ENCODE results near the gene POLDIP2. TPM values are rescaled to one million over a fixed set of nuclear protein-coding genes. Genes with fewer than 3 reads are reported as not detected.

POLDIP2 gene
- total and polyA plus RNA-seq, 9 of the 15 experiments (the other 6 are each of a cell fraction or from before 2014, with no cell fraction given): 22.0 to 137 (median 104) TPM

GRCh38 chr17:28406473-28406814 lies 49.1 kb upstream of the POLDIP2 start:
- FAIRE-seq: peak; percentile 81
- no peaks in the 10 kb centered on the region for H4K20me1 ChIP-seq (replicated peaks; ENCODE audit: control insufficient read depth, insufficient read depth, low read length)
- H3K9me3 ChIP-seq (replicated peaks; ENCODE audit: control insufficient read depth, insufficient read depth, low read depth, low read length): no peaks in the 10 kb centered on the region
- WGBS (ENCODE audit: insufficient coverage, low coverage, missing lambda C conversion rate): 25% methylated on average over 9 of the region's 9 CpGs
- peaks cover 14% of the 10 kb centered on the region; the same call in 1 of the 3 replicates for H3K36me3 ChIP-seq (ENCODE audit: control insufficient read depth, insufficient read depth, low read length)
- peaks cover 0 to 3% of the 10 kb centered on the region in 2 experiments; a peak in 1 of 5 replicates for H3K27me3 ChIP-seq (ENCODE audit: control insufficient read depth in 2 of 2, insufficient read depth in 2 of 2, low read length in 2 of 2)
- CTCF ChIA-PET (ENCODE audit: low intra/inter-chr PET ratio): no interaction called here
- peak overlapping the region; percentile 77 for H3K4me2 ChIP-seq (ENCODE audit: insufficient read depth, low read length)
- H2AFZ ChIP-seq (ENCODE audit: low read depth, low read length): peak overlapping the region; percentile 97
- peak in 1 of 4 experiments; percentile 18 for DNase-seq (ENCODE audit: extremely low read depth in 1 of 4, low spot score in 3 of 4)
- no TSS peak for BruUV-seq (replicated peaks)
- H3K4me1 ChIP-seq (replicated peaks in 1 of 2; ENCODE audit: control insufficient read depth in 2 of 2, insufficient read depth in 2 of 2, low read length in 2 of 2): peaks cover 8 to 21% of the 10 kb centered on the region in 2 experiments; a peak in 3 of 5 replicates
- peak overlapping the region; percentile 66 for H3K4me3 ChIP-seq
- H3K79me2 ChIP-seq (ENCODE audit: control insufficient read depth, insufficient read depth, low read length): peaks cover 2% of the 10 kb centered on the region; the same call in 1 of the 3 replicates
- H3K27ac ChIP-seq (ENCODE audit: extremely low read depth, low read depth, low read length): no peak overlapping the region
- peaks cover 3% of the 10 kb centered on the region for H3K9me1 ChIP-seq (ENCODE audit: control insufficient read depth, insufficient read depth, low read length)
- in situ Hi-C loops (cut with MboI): no loop called here
- intact Hi-C loops (cut with micrococcal nuclease): no loop called here
- POLR2A ChIA-PET: interaction anchor here (0.7 to 1.2 kb wide), 2 partner anchors 58 to 186 kb away, joined by 3 to 4 read pairs; no protein-coding TSS in a partner anchor
- peak overlapping the region; percentile 62 to 94; a peak in 3 of 4 replicates for H3K9ac ChIP-seq (ENCODE audit: insufficient read depth in 1 of 2, low read depth in 2 of 2, low read length in 2 of 2)
- ATAC-seq: peak; percentile 14
- TF ChIP-seq RCOR1 (IDR thresholded peaks at IDR 0.05; ENCODE audit: borderline replicate concordance in 1 of 2, low read depth in 2 of 2, low read length in 2 of 2) (0 out of 4 replicates have a peak, but pooled peaks of 1 of the 2 experiments have one; percentile 18), SRF (CRISPR knock-in tag; IDR thresholded peaks at IDR 0.05) (no peak), RFX5 (IDR thresholded peaks at IDR 0.05; ENCODE audit: low read depth, low read length) (no peak), ERF (CRISPR knock-in tag; IDR thresholded peaks at IDR 0.05) (no peak), SIN3A (IDR thresholded peaks at IDR 0.05; ENCODE audit: borderline replicate concordance in 2 of 2, control insufficient read depth in 1 of 2, low read depth in 2 of 2, low read length in 2 of 2) (no peak), BCOR (IDR thresholded peaks at IDR 0.05) (peak; percentile 53), SFPQ (IDR thresholded peaks at IDR 0.05; ENCODE audit: low read depth, low read length) (no peak), HINFP (tag; conservative IDR thresholded peaks at IDR 0.05; ENCODE audit: low read depth) (no peak), TFAP4 (CRISPR knock-in tag; IDR thresholded peaks at IDR 0.05; ENCODE audit: borderline replicate concordance) (no peak), ZBTB7A (IDR thresholded peaks at IDR 0.05; ENCODE audit: borderline replicate concordance, control insufficient read depth, low read depth, low read length) (0 out of 2 replicates have a peak, but pooled peaks have one; percentile 2), ZNF274 (IDR thresholded peaks at IDR 0.05; ENCODE audit: borderline replicate concordance, low read depth, low read length) (no peak), ATF4 (CRISPR knock-in tag; IDR thresholded peaks at IDR 0.05) (no peak)
- TF ChIP-seq, protein P1, sequence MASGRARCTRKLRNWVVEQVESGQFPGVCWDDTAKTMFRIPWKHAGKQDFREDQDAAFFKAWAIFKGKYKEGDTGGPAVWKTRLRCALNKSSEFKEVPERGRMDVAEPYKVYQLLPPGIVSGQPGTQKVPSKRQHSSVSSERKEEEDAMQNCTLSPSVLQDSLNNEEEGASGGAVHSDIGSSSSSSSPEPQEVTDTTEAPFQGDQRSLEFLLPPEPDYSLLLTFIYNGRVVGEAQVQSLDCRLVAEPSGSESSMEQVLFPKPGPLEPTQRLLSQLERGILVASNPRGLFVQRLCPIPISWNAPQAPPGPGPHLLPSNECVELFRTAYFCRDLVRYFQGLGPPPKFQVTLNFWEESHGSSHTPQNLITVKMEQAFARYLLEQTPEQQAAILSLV (tag; IDR thresholded peaks at IDR 0.05): no peak

All from K562 (cell line).